H54 (cell line): ENCODE data around the gene CDC42BPA.

Source experiments
- DNase-seq: peaks from one replicate; pipeline ENCODE4 v3.0.0; 2011; ENCODE audit warnings: low spot score, mixed read lengths; ENCODE audit not compliant: insufficient read length
- FAIRE-seq: peaks from 3 replicates; lab custom pipeline; 2011; peaks lifted over from hg19 to GRCh38; lab: Jason Lieb, UNC
- POLR2A ChIP-seq: IDR thresholded peaks from 2 replicates; pipeline ENCODE4 v1.6.1; 2011; ENCODE audit warnings: low read depth, mild to moderate bottlenecking, low read length

CDC42BPA gene

DNA sequence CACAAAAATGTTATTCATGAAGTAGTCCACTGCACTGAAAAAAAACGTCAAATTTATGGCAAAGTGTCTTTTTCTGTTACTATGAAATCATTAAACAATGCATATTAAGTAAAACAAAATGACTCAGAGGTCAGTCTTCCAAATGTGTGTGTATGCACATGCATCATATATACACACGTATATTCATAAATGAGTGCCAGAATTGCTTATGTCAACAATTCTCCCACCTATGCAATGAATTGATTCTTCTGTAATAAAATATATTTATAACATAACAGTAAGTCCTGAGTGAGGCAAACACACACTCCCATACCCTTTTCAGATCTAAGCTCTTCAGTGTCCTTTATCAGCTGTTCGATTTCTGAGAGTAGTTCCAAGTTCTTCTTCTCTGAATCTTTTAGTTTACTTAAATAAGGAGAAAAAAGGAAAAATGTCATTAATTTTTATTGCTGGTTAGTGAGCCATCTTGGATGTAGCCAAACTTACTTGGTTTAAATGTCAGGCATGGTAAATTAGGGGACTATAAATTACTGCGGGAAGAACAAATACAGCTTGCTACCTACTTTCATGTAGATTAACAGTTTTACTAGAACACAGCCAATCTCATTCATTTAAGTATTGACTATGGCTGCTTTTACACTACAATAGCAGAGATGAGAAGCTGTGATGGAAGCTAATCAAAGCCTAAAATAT, 246.3 kb downstream of the CDC42BPA start:
- FAIRE-seq (no peak), DNase-seq (no peak)
- no peak for TF ChIP-seq POLR2A

DNA sequence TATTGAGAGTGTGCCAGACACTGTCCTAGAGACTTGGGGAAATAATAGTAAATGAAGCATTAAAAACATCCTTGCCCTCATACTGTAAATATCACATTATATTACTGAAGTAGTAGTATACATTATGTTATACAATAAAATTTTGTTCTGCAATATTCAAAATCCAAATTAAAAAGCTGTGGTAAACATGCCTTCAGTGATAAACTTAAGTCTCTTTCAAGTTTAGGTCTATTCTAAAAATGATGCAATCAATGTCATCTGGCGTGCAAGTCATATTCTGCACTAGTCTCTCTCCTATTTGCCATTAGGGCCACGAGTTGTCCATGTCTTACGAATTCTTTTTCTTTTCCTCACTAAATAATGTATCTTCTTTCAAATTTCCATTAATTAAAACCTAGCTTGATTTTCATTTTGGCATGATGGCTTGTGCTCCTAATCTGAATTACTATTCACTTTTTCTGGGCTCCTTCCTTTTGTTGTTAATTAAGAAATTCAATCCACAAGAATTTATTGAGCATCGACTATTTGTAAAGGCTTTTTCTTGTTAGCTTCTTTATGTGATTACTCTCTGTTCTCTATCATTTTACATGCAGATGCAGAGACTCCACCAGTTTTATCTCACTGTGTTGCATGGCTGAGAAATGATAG, 247.5 kb downstream of the CDC42BPA start:
- DNase-seq (no peak), FAIRE-seq (no peak)
- TF ChIP-seq POLR2A = no peak

DNA sequence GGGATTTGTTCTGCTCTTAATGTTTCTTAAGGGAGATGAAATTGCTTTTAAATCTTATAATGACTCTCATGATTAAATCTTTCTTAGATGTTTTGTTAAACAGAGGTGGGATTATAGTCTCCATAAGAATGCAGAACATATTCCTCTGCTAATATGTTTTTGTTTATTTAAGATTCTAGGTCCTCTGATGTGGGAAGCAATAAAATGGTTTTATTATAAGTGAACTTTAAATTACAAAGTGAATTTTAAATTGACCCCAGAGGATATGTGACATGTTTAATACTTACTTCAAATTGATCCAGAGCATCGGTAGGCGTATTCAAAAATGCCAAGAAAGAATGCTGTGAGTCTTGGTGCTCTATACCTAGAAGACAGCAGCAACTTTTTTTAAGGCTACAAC, 248.8 kb downstream of the CDC42BPA start:
- FAIRE-seq (no peak), DNase-seq (no peak)
- no peak for TF ChIP-seq POLR2A

DNA sequence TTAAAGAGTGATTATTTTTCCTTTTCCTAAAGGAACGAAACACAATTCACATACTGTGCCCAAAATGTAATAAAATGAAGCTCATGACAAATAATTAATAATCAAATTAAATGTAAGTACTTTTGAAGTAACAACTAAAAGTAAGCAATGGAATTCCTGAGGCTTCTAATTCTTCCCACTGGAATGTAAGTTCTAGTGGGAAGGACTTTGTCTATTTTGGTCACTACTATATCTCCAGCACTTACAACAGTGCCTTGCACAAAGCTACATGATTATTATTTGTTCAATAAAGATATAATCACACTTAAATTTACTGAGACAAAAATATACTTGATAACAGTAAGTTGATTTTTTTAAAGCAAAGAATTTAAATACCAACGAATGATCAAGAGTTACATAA, 249.4 kb downstream of the CDC42BPA start:
- TF ChIP-seq POLR2A = no peak
- FAIRE-seq (no peak), DNase-seq (no peak)

GRCh38 chr1:227066999-227067398, 251.3 kb downstream of the CDC42BPA start:
- TF ChIP-seq POLR2A = no peak
- DNase-seq (no peak), FAIRE-seq (no peak)

GRCh38 chr1:227065311-227065710, 253.0 kb downstream of the CDC42BPA start:
- no peak for FAIRE-seq
- DNase-seq = no peak

GRCh38 chr1:227062306-227062705, 256.0 kb downstream of the CDC42BPA start:
- FAIRE-seq (no peak), DNase-seq (no peak)
- no peak for TF ChIP-seq POLR2A

More at GRCh38 chr1:227065311-227065710, 253.0 kb downstream of the CDC42BPA start:
- no peak for TF ChIP-seq POLR2A

DNA sequence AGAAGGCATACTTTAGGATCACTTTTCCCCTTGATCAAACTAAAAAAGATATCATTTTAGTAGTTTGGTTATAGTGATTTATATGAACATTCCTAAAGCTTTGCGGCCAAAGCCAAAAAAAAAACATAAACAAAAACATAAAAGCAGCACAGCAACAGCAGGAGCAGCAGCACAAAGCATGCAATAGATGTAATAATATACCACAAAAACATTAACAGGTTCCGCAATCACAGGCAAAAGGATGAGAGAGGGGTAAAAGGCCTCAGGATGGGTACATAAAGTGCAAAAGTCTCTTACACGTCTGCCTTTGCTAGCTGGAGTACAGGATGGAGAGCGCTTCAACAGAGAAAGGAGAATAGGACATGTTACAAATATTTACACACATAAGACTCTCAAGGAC, 259.2 kb downstream of the CDC42BPA start:
- DNase-seq (no peak), FAIRE-seq (no peak)
- no peak for TF ChIP-seq POLR2A

DNA sequence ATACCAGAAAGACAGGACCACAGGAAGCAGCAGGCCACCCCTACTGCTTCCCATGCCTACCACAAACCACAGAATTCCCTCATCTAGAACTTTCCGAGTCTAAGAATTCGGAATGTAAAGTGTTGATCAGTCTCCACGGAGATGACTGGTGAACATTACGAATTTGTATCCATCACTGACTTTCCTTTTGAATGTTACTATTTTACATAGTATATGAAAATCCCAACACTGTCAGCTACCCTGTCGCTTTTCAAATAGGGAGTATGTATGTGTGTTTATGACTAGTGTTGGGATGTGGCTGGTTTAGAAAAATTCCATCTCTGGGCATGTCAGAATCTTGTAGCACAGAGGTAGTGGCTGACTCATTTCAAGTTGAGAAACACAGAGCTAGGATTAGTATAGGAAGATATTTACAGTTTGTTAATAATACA, 260.0 kb downstream of the CDC42BPA start:
- FAIRE-seq (peak; percentile 36), DNase-seq (no peak)
- no peak for TF ChIP-seq POLR2A

DNA sequence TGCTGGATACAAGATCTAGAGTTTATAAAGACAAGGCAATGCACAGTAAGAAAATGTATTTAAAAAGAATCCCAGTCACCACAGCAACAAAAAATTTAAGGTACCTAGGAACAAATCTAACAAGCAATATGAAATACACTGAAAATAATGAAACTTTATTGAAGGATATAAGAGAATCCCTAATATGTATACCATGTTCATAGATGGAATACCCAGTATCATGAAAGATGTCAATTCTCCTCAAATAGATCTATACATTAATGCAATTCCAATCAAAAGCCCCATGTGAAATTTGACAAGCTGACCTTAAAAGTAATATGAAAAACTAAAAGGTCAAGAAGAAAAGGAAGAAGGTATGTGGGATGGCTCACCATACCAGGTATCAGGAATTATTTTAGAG, 269.0 kb downstream of the CDC42BPA start:
- no peak for TF ChIP-seq POLR2A
- DNase-seq (no peak), FAIRE-seq (no peak)

- DNase-seq (no peak), FAIRE-seq (no peak)
Observed at GRCh38 chr1:227043755-227044154, 274.5 kb downstream of the CDC42BPA start.

GRCh38 chr1:227042292-227042691, 276.0 kb downstream of the CDC42BPA start:
- DNase-seq = no peak

More at GRCh38 chr1:227043755-227044154, 274.5 kb downstream of the CDC42BPA start:
- TF ChIP-seq POLR2A = no peak

DNA sequence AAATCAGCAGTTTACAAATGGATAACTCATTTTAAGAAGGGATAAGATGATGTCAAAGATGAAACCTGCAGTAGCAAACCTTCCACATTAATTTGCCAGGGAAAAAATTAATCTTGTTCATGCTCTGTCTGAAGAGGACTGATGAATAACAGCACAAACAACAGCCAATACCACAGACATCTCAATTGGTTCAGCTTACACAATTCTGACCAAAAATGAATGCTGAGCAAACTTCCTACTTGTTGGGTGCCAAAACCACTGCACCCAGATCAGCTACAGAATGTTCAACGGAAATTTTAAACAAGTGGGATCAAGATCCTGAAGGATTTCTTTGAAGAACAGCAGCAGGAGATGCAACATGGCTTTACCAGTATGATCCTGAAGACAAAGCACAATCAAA, 279.9 kb downstream of the CDC42BPA start:
- TF ChIP-seq POLR2A = no peak
- DNase-seq (no peak), FAIRE-seq (no peak)

More at GRCh38 chr1:227042292-227042691, 276.0 kb downstream of the CDC42BPA start:
- no peak for TF ChIP-seq POLR2A
- FAIRE-seq = peak; percentile 72

DNA sequence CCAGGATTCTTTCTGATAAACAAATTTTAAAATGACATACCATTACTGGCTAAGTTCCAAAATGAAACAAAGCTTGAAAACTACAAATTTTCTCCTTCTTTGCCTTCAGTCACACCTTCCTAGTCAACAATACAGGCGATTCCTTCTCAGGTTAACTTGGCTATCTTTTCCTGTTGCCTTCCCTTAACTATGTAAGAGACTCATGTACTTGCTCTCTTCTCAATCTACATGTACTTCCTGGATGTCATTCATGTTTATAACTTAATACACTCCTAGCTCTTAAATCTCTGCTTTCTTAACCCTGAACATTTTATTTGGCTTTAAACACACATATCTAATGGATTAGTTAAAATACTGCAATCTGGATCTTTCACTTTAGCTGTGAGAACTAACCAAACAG, 281.2 kb downstream of the CDC42BPA start:
- no peak for FAIRE-seq
- no peak for DNase-seq
- TF ChIP-seq POLR2A = no peak

GRCh38 chr1:227035316-227035715, 283.0 kb downstream of the CDC42BPA start:
- DNase-seq = no peak
- no peak for FAIRE-seq

More at GRCh38 chr1:227035316-227035715, 283.0 kb downstream of the CDC42BPA start:
- TF ChIP-seq POLR2A = no peak
